Liver (tissue), 9 donors: ENCODE results near the gene HBA1. TPM values are rescaled to one million over a fixed set of nuclear protein-coding genes. Genes with fewer than 3 reads are reported as not detected.
"Not testable (repeated sequence)": the region's sequence is repeated elsewhere in the genome, so short reads cannot be mapped to it uniquely, and the experiment has no call there.

Experiments
- DNase-seq: peaks from one replicate; pipeline ENCODE4 v3.0.0-alpha.2; 2017; ENCODE audit warnings: low spot score
- H3K27ac ChIP-seq, 2 donors: one replicate each; pipeline ENCODE4 v1.7.0; 2013; ENCODE audit warnings: inconsistent platforms in 2 of 2, low read length in 2 of 2, control low read depth in 1 of 2, low read depth in 1 of 2, mild to moderate bottlenecking in 1 of 2
- H3K27me3 ChIP-seq, 4 donors: one replicate each; pipeline versions ENCODE4 v1.6.1 to v1.7.0; 2013; ENCODE audit warnings: low read length in 3 of 4, inconsistent platforms in 1 of 4, mild to moderate bottlenecking in 1 of 4, moderate library complexity in 1 of 4; ENCODE audit not compliant: control insufficient read depth in 4 of 4, insufficient read depth in 4 of 4
- H3K36me3 ChIP-seq, 4 donors: one replicate each; pipeline versions ENCODE4 v1.6.1 to v1.7.0; 2013; ENCODE audit warnings: low read length in 3 of 4, mild to moderate bottlenecking in 3 of 4, low read depth in 1 of 4, moderate library complexity in 1 of 4; ENCODE audit not compliant: control insufficient read depth in 4 of 4, insufficient read depth in 3 of 4
- H3K4me1 ChIP-seq, 4 donors: one replicate each; pipeline versions ENCODE4 v1.6.1 to v1.7.0; 2013; ENCODE audit warnings: low read length in 3 of 4, mild to moderate bottlenecking in 3 of 4, moderate library complexity in 1 of 4; ENCODE audit not compliant: control insufficient read depth in 4 of 4, insufficient read depth in 4 of 4
- H3K4me3 ChIP-seq, 3 donors: one replicate each; pipeline versions ENCODE4 v1.6.1 to v1.7.0; 2013; ENCODE audit warnings: low read length in 3 of 3, control low read depth in 1 of 3, low read depth in 1 of 3, mild to moderate bottlenecking in 1 of 3
- H3K9ac ChIP-seq, 2 donors: one replicate each; pipeline ENCODE4 v1.7.0; 2013; ENCODE audit warnings: low read length in 2 of 2, mild to moderate bottlenecking in 2 of 2, moderate library complexity in 2 of 2, control low read depth in 1 of 2, low read depth in 1 of 2
- H3K9me3 ChIP-seq, 4 donors: one replicate each; pipeline versions ENCODE4 v1.6.1 to v1.7.0; 2013; ENCODE audit warnings: low read length in 3 of 4; ENCODE audit not compliant: control insufficient read depth in 4 of 4
- ATF3 ChIP-seq: IDR thresholded peaks from 2 replicates; pipeline ENCODE4 v1.6.1; 2016; ENCODE audit warnings: antibody characterized with exemption
- FOXA1 ChIP-seq: IDR thresholded peaks from 2 replicates; pipeline ENCODE4 v1.6.1; 2016; ENCODE audit warnings: antibody characterized with exemption
- RAD21 ChIP-seq, 2 donors: IDR thresholded peaks; 2 replicates each; pipeline ENCODE4 v1.6.1; 2016; ENCODE audit warnings: antibody characterized with exemption in 2 of 2, mild to moderate bottlenecking in 2 of 2
- REST ChIP-seq: IDR thresholded peaks from 2 replicates; pipeline ENCODE4 v1.6.1; 2016; ENCODE audit warnings: antibody characterized with exemption, mild to moderate bottlenecking
- RXRA ChIP-seq, 2 donors: IDR thresholded peaks; 2 replicates each; pipeline ENCODE4 v1.6.1; 2017 to 2018; ENCODE audit warnings: antibody characterized with exemption in 2 of 2, mild to moderate bottlenecking in 1 of 2
- SP1 ChIP-seq: IDR thresholded peaks from 2 replicates; pipeline ENCODE4 v1.6.1; 2018; ENCODE audit warnings: antibody characterized with exemption, mild to moderate bottlenecking
- WGBS: extraction: QIAGEN DNeasy Blood & Tissue Kit; methylation state at CpG from one replicate; pipeline ENCODE4 v1.1.7; 2013; 5-methylcytosine and 5-hydroxymethylcytosine counted together
- polyA plus RNA-seq, 2 donors: library from polyadenylated mRNA; stranded (reverse) in 1 of 2; unstranded in 1 of 2; fragments of 200-250 nt in 1 of 2; fragments of >200 nt in 1 of 2; fragmentation: Nextera tagmentation in 1 of 2; extraction: Ambion mirVana in 1 of 2; gene quantifications; one replicate each; pipeline versions ENCODE4 v1.2.1 to v1.2.3, GENCODE V29; 2013 to 2015
- total RNA-seq, 2 donors: library from RNA; depleted of rRNA; stranded (reverse); fragments of >200 nt; gene quantifications; one replicate each; pipeline ENCODE4 v1.2.3, GENCODE V29; 2014
- TF ChIP-seq, protein P1 (sequence below): IDR thresholded peaks from 2 replicates; pipeline ENCODE4 v1.6.1; 2016; ENCODE audit warnings: antibody characterized with exemption
- TF ChIP-seq, protein P2 (sequence below): fragments of 150-350 bp; IDR thresholded peaks from 2 replicates; pipeline ENCODE4 v1.5.1; 2017; ENCODE audit warnings: improper control_type of control experiment, low read depth, low read length; ENCODE audit not compliant: missing input control
- donor health status: healthy.
- donor health status: healthy.
- donor health status: healthy.
- donor health status: healthy.
- donor health status: healthy.

The HBA1 gene
- total and polyA plus RNA-seq, 4 donors: 3.5 to 19,034 (median 30.1) TPM

- Histone ChIP-seq H3K4me1 (peaks cover 0 to 8% (median 4%) of the 10 kb centered on the region in 4 donors), H3K9ac (no peak overlapping the region), H3K4me3 (no peak overlapping the region), H3K27me3 (peaks cover 0 to 2% (median under 1%) of the 10 kb centered on the region in 4 donors), H3K9me3 (no peaks in the 10 kb centered on the region), H3K27ac (no peak overlapping the region), H3K36me3 (no peaks in the 10 kb centered on the region)
- DNase-seq: no peak
- no peak for TF ChIP-seq FOXA1
- TF ChIP-seq REST: no peak
- no peak for TF ChIP-seq RXRA (IDR thresholded peaks at IDR 0.05)
- TF ChIP-seq, protein P1, sequence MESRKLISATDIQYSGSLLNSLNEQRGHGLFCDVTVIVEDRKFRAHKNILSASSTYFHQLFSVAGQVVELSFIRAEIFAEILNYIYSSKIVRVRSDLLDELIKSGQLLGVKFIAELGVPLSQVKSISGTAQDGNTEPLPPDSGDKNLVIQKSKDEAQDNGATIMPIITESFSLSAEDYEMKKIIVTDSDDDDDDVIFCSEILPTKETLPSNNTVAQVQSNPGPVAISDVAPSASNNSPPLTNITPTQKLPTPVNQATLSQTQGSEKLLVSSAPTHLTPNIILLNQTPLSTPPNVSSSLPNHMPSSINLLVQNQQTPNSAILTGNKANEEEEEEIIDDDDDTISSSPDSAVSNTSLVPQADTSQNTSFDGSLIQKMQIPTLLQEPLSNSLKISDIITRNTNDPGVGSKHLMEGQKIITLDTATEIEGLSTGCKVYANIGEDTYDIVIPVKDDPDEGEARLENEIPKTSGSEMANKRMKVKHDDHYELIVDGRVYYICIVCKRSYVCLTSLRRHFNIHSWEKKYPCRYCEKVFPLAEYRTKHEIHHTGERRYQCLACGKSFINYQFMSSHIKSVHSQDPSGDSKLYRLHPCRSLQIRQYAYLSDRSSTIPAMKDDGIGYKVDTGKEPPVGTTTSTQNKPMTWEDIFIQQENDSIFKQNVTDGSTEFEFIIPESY: no peak
- TF ChIP-seq SP1: no peak
- no peak for TF ChIP-seq RAD21 (IDR thresholded peaks at IDR 0.05)
- 51% methylated on average over 6 of the region's 6 CpGs for WGBS
Observed at GRCh38 chr16:159136-159849, 17.2 kb upstream of the HBA1 start.

- not testable (repeated sequence) for DNase-seq, H3K27me3 ChIP-seq, H3K9ac ChIP-seq, H3K27ac ChIP-seq, H3K9me3 ChIP-seq, H3K4me3 ChIP-seq, H3K36me3 ChIP-seq, H3K4me1 ChIP-seq
- 69% methylated on average over 20 of the region's 20 CpGs for WGBS
Observed at GRCh38 chr16:160242-160641, 16.2 kb upstream of the HBA1 start.

DNA sequence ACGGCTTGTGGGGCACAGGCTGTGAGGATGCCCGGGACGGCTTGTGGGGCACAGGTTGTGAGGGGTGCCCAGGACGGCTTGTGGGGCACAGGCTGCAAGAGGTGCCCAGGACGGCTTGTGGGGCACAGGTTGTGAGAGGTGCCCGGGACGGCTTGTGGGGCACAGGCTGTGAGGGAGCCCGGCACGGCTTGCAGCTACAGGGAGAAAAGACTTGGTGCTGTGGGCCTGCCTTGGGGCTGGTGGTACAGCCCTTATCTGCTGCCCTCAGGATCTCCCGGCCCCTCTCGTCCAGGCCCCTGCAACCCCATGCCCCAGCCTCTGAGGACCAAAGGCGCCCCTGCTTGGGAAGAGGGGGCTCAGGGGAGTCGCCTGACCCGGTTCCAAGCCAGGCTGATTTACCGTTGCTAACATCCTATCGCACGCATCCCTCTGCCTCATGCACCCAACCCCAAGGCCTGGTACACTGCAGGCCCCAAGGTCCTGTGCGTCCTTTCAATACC, 15.7 kb upstream of the HBA1 start:
- H3K4me1 ChIP-seq: peaks cover 2 to 8% (median 5%) of the 10 kb centered on the region in 4 donors
- no peak for DNase-seq
- no peaks in the 10 kb centered on the region for H3K9me3 ChIP-seq
- H3K9ac ChIP-seq: no peak overlapping the region
- H3K36me3 ChIP-seq: no peaks in the 10 kb centered on the region
- WGBS: 55% methylated on average over 18 of the region's 18 CpGs
- H3K27ac ChIP-seq: no peak overlapping the region
- no peak overlapping the region for H3K4me3 ChIP-seq
- peaks cover 0 to 3% (median 2%) of the 10 kb centered on the region in 4 donors for H3K27me3 ChIP-seq
- TF ChIP-seq SP1: no peak
- no peak for TF ChIP-seq RAD21 (IDR thresholded peaks at IDR 0.05)
- no peak for TF ChIP-seq ATF3
- TF ChIP-seq, protein P2, sequence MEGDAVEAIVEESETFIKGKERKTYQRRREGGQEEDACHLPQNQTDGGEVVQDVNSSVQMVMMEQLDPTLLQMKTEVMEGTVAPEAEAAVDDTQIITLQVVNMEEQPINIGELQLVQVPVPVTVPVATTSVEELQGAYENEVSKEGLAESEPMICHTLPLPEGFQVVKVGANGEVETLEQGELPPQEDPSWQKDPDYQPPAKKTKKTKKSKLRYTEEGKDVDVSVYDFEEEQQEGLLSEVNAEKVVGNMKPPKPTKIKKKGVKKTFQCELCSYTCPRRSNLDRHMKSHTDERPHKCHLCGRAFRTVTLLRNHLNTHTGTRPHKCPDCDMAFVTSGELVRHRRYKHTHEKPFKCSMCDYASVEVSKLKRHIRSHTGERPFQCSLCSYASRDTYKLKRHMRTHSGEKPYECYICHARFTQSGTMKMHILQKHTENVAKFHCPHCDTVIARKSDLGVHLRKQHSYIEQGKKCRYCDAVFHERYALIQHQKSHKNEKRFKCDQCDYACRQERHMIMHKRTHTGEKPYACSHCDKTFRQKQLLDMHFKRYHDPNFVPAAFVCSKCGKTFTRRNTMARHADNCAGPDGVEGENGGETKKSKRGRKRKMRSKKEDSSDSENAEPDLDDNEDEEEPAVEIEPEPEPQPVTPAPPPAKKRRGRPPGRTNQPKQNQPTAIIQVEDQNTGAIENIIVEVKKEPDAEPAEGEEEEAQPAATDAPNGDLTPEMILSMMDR: no peak
